IMR-90 (cell line): ENCODE data around the gene MTR.

ENCODE experiments used
- MAZ ChIP-seq: IDR thresholded peaks from 2 replicates; pipeline ENCODE4 v1.6.1; 2012; ENCODE audit warnings: low read depth, mild to moderate bottlenecking, low read length, improper control_type of control experiment, moderate library complexity, borderline replicate concordance
- POLR2A ChIP-seq: IDR thresholded peaks from 2 replicates; pipeline ENCODE4 v1.6.1; 2012; ENCODE audit warnings: mild to moderate bottlenecking, low read depth, low read length
- RAD21 ChIP-seq: IDR thresholded peaks from 2 replicates; pipeline ENCODE4 v1.6.1; 2012; ENCODE audit warnings: low read length, improper control_type of control experiment
- TF ChIP-seq, protein P1 (sequence below): conservative IDR thresholded peaks from 2 replicates; pipeline ENCODE4 v1.5.1; 2012; ENCODE audit warnings: mild to moderate bottlenecking, low read depth, low read length, improper control_type of control experiment
- TF ChIP-seq, protein P2 (sequence below): fragments of 150-350 bp; IDR thresholded peaks from 2 replicates; pipeline ENCODE4 v1.6.1; 2017; ENCODE audit warnings: mild to moderate bottlenecking, antibody characterized with exemption, low read length, low read depth

DNA sequence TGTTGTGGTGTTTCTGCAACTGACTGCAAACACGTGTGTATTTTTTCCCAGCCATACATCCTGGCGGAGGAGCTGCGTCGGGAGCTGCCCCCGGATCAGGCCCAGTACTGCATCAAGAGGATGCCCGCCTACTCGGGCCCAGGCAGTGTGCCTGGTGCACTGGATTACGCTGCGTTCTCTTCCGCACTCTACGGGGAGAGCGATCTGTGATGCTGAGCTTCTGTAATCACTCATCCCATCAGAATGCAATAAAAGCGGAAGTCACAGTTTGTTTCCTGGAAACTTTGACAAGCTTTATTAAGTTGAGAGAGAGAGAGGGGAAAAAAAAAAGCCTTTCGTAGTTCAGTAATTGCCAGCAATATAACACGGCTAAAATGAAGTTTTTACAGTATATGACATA is 32.7 kb upstream of the MTR start:
- TF ChIP-seq POLR2A (no peak), RAD21 (no peak), MAZ (no peak)
- TF ChIP-seq, protein P1, sequence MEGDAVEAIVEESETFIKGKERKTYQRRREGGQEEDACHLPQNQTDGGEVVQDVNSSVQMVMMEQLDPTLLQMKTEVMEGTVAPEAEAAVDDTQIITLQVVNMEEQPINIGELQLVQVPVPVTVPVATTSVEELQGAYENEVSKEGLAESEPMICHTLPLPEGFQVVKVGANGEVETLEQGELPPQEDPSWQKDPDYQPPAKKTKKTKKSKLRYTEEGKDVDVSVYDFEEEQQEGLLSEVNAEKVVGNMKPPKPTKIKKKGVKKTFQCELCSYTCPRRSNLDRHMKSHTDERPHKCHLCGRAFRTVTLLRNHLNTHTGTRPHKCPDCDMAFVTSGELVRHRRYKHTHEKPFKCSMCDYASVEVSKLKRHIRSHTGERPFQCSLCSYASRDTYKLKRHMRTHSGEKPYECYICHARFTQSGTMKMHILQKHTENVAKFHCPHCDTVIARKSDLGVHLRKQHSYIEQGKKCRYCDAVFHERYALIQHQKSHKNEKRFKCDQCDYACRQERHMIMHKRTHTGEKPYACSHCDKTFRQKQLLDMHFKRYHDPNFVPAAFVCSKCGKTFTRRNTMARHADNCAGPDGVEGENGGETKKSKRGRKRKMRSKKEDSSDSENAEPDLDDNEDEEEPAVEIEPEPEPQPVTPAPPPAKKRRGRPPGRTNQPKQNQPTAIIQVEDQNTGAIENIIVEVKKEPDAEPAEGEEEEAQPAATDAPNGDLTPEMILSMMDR: no peak
- TF ChIP-seq, protein P2, sequence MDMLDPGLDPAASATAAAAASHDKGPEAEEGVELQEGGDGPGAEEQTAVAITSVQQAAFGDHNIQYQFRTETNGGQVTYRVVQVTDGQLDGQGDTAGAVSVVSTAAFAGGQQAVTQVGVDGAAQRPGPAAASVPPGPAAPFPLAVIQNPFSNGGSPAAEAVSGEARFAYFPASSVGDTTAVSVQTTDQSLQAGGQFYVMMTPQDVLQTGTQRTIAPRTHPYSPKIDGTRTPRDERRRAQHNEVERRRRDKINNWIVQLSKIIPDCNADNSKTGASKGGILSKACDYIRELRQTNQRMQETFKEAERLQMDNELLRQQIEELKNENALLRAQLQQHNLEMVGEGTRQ: no peak
